K562 (cell line): Measurements from ENCODE around the gene SIGMAR1. TPM values are rescaled to one million over a fixed set of nuclear protein-coding genes. Genes with fewer than 3 reads are reported as not detected.

Source experiments
- ATAC-seq: fragments of 200-7000 bp; cut with Tn5 transposase; 3 replicates; pipeline ENCODE4 v1.9.1; 2020; ENCODE audit warnings: moderate library complexity
- BruUV-seq: library from RNA; stranded (reverse); fragments of 400-500 nt; replicated peaks from 2 replicates; lab custom pipeline; 2021; lab: Mats Ljungman, UMichigan
- CTCF ChIA-PET: fragments of 300-600 bp; formaldehyde crosslinking; extraction: SDS; loops from one replicate; lab custom pipeline; 2021; ENCODE audit warnings: low intra/inter-chr PET ratio; lab: Yijun Ruan, JAX
- POLR2A ChIA-PET: fragments of 300-600, 350-650 bp; sonication (Branson Sonifier 250); formaldehyde crosslinking; extraction: SDS; loops from one replicate; lab custom pipeline; 2021; ENCODE audit warnings: antibody characterized with exemption, inconsistent platforms; lab: Yijun Ruan, JAX
- DNase-seq, 4 experiments: peaks; one replicate each; pipeline versions ENCODE4 v3.0.0 to v3.0.0-alpha.2; 2011 to 2018; ENCODE audit warnings: low spot score in 3 of 4, mixed read lengths in 3 of 4; ENCODE audit errors: extremely low read depth in 1 of 4
- FAIRE-seq: peaks from 2 replicates; lab custom pipeline; 2011; peaks lifted over from hg19 to GRCh38; lab: Jason Lieb, UNC
- H2AFZ ChIP-seq: 2 replicates; pipeline ENCODE4 v1.6.0; 2011; ENCODE audit warnings: low read depth, low read length, control low read depth, inconsistent platforms
- H3K27ac ChIP-seq: fragments of 200-600 bp; 3 replicates; pipeline ENCODE4 v1.8.0; 2011; ENCODE audit warnings: low read depth, mild to moderate bottlenecking, control low read depth, inconsistent platforms, low read length, moderate library complexity, mixed read lengths; ENCODE audit errors: extremely low read depth
- H3K27me3 ChIP-seq, 2 experiments: fragments of 300-600 bp in 1 of 2; 2 replicates in 1 of 2; 3 replicates in 1 of 2; pipeline versions ENCODE4 v1.6.0 to v1.8.0; 2011; ENCODE audit warnings: inconsistent platforms in 2 of 2, low read length in 2 of 2, mild to moderate bottlenecking in 1 of 2, mixed read lengths in 1 of 2, moderate library complexity in 1 of 2; ENCODE audit not compliant: control insufficient read depth in 2 of 2, insufficient read depth in 2 of 2
- H3K36me3 ChIP-seq: fragments of 300-600 bp; 3 replicates; pipeline ENCODE4 v1.8.0; 2011; ENCODE audit warnings: mild to moderate bottlenecking, low read length, inconsistent platforms; ENCODE audit not compliant: control insufficient read depth, insufficient read depth
- H3K4me1 ChIP-seq, 2 experiments: fragments of 200-600 bp in 1 of 2; replicated peaks in 1 of 2; 2 replicates in 1 of 2; 3 replicates in 1 of 2; pipeline versions ENCODE4 v1.5.1 to v1.8.0; 2011; ENCODE audit warnings: inconsistent platforms in 2 of 2, low read length in 2 of 2, mild to moderate bottlenecking in 1 of 2, mixed read lengths in 1 of 2, moderate library complexity in 1 of 2; ENCODE audit not compliant: control insufficient read depth in 2 of 2, insufficient read depth in 2 of 2
- H3K4me2 ChIP-seq: 2 replicates; pipeline ENCODE4 v1.6.1; 2011; ENCODE audit warnings: low read length, control low read depth, inconsistent platforms, mixed read lengths; ENCODE audit not compliant: insufficient read depth
- H3K4me3 ChIP-seq: fragments of 200-600 bp; sonication (generic), shearing (Covaris generic); 2 replicates; pipeline ENCODE4 v1.5.1; 2016; ENCODE audit warnings: control low read depth, inconsistent platforms
- H3K79me2 ChIP-seq: fragments of 200-600 bp; 3 replicates; pipeline ENCODE4 v1.8.0; 2011; ENCODE audit warnings: low read length, inconsistent platforms; ENCODE audit not compliant: control insufficient read depth, insufficient read depth
- H3K9ac ChIP-seq, 2 experiments: 2 replicates each; pipeline versions ENCODE4 v1.6.0 to v1.6.1; 2011; ENCODE audit warnings: low read depth in 2 of 2, low read length in 2 of 2, control low read depth in 1 of 2, inconsistent platforms in 1 of 2, mild to moderate bottlenecking in 1 of 2, mixed read lengths in 1 of 2; ENCODE audit not compliant: insufficient read depth in 1 of 2
- H3K9me1 ChIP-seq: one replicate; pipeline ENCODE4 v1.6.0; 2011; ENCODE audit warnings: inconsistent platforms, mild to moderate bottlenecking, low read length, moderate library complexity; ENCODE audit not compliant: control insufficient read depth, insufficient read depth
- H3K9me3 ChIP-seq: replicated peaks from 2 replicates; pipeline ENCODE4 v1.5.1; 2011; ENCODE audit warnings: low read depth, low read length, inconsistent platforms; ENCODE audit not compliant: control insufficient read depth, insufficient read depth
- H4K20me1 ChIP-seq: replicated peaks from 2 replicates; pipeline ENCODE4 v1.6.1; 2011; ENCODE audit warnings: low read length, inconsistent platforms, mixed read lengths; ENCODE audit not compliant: control insufficient read depth, insufficient read depth
- BCOR ChIP-seq: fragments of 450-650 bp; IDR thresholded peaks from 2 replicates; pipeline ENCODE4 v1.6.1; 2016
- BRF1 ChIP-seq: IDR thresholded peaks from 3 replicates; pipeline ENCODE4 v1.6.1; 2011; ENCODE audit warnings: borderline replicate concordance, mild to moderate bottlenecking; ENCODE audit not compliant: insufficient read length; ENCODE audit errors: extremely low read depth
- E2F3 ChIP-seq: fragments of 250-450 bp; sonication (Bioruptor Pico); IDR thresholded peaks from 2 replicates; pipeline ENCODE4 v1.4.0; 2020; ENCODE audit warnings: mild to moderate bottlenecking
- EHMT2 ChIP-seq: fragments of 450-650 bp; IDR thresholded peaks from 2 replicates; pipeline ENCODE4 v1.6.1; 2018; ENCODE audit warnings: antibody characterized with exemption
- ELF2 ChIP-seq: fragments of 250-450 bp; sonication (Bioruptor Pico); IDR thresholded peaks from 2 replicates; pipeline ENCODE4 v1.5.0; 2021; ENCODE audit warnings: mild to moderate bottlenecking
- HDAC2 ChIP-seq: fragments of 450-650 bp; IDR thresholded peaks from 2 replicates; pipeline ENCODE4 v1.6.1; 2016; ENCODE audit warnings: mild to moderate bottlenecking
- HOMEZ ChIP-seq: fragments of 250-450 bp; sonication (Bioruptor Pico); IDR thresholded peaks from 2 replicates; pipeline ENCODE4 v1.4.0; 2020; ENCODE audit warnings: mild to moderate bottlenecking, moderate library complexity
- KAT8 ChIP-seq: fragments of 450-650 bp; IDR thresholded peaks from 2 replicates; pipeline ENCODE4 v1.6.1; 2016; ENCODE audit warnings: low read depth, mild to moderate bottlenecking
- MCM2 ChIP-seq: fragments of 450-650 bp; IDR thresholded peaks from 2 replicates; pipeline ENCODE4 v1.6.1; 2017; ENCODE audit warnings: low read depth, mild to moderate bottlenecking
- NRF1 ChIP-seq, 2 experiments: fragments of 450-650 bp; IDR thresholded peaks in 1 of 2; conservative IDR thresholded peaks in 1 of 2; 2 replicates each; pipeline ENCODE4 v1.6.1; 2014; ENCODE audit warnings: mild to moderate bottlenecking in 2 of 2
- TCFL5 ChIP-seq: fragments of 250-450 bp; sonication (Bioruptor Pico); conservative IDR thresholded peaks from 2 replicates; pipeline ENCODE4 v1.6.1; 2021; ENCODE audit warnings: mild to moderate bottlenecking, moderate library complexity, matching md5 sums
- ZBTB26 ChIP-seq: fragments of 450-650 bp; formaldehyde crosslinking; IDR thresholded peaks from 2 replicates; pipeline ENCODE4 v1.4.0; 2022; ENCODE audit warnings: missing genetic modification characterization
- ZMIZ1 ChIP-seq, 2 experiments: fragments of 150-350 bp in 1 of 2; IDR thresholded peaks; 2 replicates each; pipeline ENCODE4 v1.6.1; 2012 to 2016; ENCODE audit warnings: low read depth in 2 of 2, low read length in 2 of 2, mild to moderate bottlenecking in 1 of 2, moderate library complexity in 1 of 2
- ZNF217 ChIP-seq: sonication (generic); formaldehyde crosslinking; IDR thresholded peaks from 2 replicates; pipeline ENCODE4 v1.8.0; 2022; ENCODE audit warnings: mild to moderate bottlenecking, missing genetic modification reagents
- ZNF316 ChIP-seq: fragments of 450-650 bp; IDR thresholded peaks from 2 replicates; pipeline ENCODE4 v1.6.1; 2016
- ZZZ3 ChIP-seq: fragments of 450-650 bp; IDR thresholded peaks from 2 replicates; pipeline ENCODE4 v1.6.1; 2016; ENCODE audit warnings: antibody characterized with exemption, mild to moderate bottlenecking, moderate library complexity
- WGBS: fragments of 100-300 bp; shearing (Covaris generic); methylation state at CpG from one replicate; pipeline ENCODE4 v1.1.6; 2016; ENCODE audit warnings: low coverage, mixed read lengths; ENCODE audit not compliant: insufficient coverage; ENCODE audit errors: missing lambda C conversion rate; 5-methylcytosine and 5-hydroxymethylcytosine counted together
- in situ Hi-C: fragments of 300-500 bp; cut with MboI; formaldehyde crosslinking; loops from 4 replicates; pipeline ENCODE4 v1.15.0; 2018; ENCODE audit warnings: inconsistent platforms, mixed read lengths
- intact Hi-C: fragments of 100-400 bp; cut with micrococcal nuclease; formaldehyde crosslinking; loops from 2 replicates; pipeline ENCODE4 v1.14.2; 2022
- polyA plus RNA-seq, 8 experiments: library from polyadenylated mRNA; depleted of rRNA in 4 of 8; stranded (reverse) in 5 of 8; unstranded in 3 of 8; fragments of >200 nt; fragmentation: Nextera tagmentation in 2 of 8; fragmentation: Illumina TruSeq in 1 of 8; extraction: Ambion mirVana in 2 of 8; extraction: Trizol in 1 of 8; gene quantifications; 2 replicates each; pipeline versions ENCODE4 v1.2.1 to v1.2.3, GENCODE V29; 2011 to 2014; ENCODE audit warnings: inconsistent platforms in 1 of 8, missing spikeins in 1 of 8
- total RNA-seq, 7 experiments: library from RNA; depleted of rRNA in 6 of 7; stranded (reverse); fragments of >200 nt in 6 of 7; fragmentation: Illumina TruSeq in 2 of 7; extraction: Trizol in 2 of 7; gene quantifications; 2 replicates each; pipeline versions ENCODE4 v1.2.1 to v1.2.3, GENCODE V29; 2011 to 2021; ENCODE audit warnings: low replicate concordance in 1 of 7

SIGMAR1 gene
- total and polyA plus RNA-seq, 9 of the 15 experiments (the other 6 are each of a cell fraction or from before 2014, with no cell fraction given): 6.9 to 80.0 (median 35.2) TPM

DNA sequence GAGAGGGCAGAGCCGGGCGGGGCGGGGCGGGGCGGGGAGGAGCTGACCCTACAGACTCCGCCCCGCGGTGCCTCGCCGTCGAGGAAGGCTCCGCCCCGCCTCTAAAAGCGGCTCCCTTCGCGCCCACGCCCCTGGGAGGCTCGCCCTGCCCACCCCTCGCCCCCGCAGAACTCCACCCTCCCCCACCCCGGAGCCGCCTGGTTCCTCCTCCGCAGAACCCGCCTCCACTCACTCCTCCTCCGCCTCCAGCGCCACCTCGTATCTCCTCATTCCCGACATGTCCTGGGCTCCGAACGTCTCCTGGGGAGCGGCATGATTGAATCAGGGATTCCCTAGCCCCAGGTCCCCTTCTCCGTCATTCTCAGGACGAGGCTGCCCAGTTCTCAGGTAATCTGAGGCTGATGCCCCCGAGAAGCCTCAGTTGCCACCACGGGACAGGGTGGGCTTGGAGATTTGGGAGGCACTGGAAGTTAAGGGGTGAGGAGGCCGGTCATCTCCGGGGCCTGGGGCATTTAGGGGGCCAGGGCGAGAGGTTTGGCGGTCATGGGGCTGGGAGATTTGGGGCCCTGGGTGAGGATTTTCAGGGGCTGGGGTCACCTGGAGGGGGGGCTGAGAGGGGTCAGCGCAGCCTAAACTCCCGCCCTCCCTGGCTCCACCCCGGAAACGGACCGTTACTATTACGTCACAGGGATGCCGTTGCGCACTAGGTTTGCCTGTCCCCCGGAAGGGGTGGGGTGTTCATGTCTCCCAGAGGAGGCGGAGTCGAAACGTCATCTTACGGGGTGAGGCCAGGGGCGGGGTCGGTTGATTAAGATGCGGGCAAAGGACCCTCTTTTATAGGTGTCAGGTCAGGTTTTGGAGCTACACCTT is 28.0 kb upstream of the SIGMAR1 start:
- peak overlapping the region; percentile 87 to 96 for H3K9ac ChIP-seq
- TF ChIP-seq EHMT2: no peak
- peak; percentile 65 to 71 for TF ChIP-seq NRF1 (conservative IDR thresholded peaks at IDR 0.05 in 1 of 2, IDR thresholded peaks at IDR 0.05 in 1 of 2)
- no peak for TF ChIP-seq ZNF316
- TF ChIP-seq HDAC2: 0 out of 2 replicates have a peak, but pooled peaks have one; percentile 30
- no peak for TF ChIP-seq KAT8
- 0 out of 2 replicates have a peak, but pooled peaks have one; percentile 56 for TF ChIP-seq E2F3 (CRISPR knock-in tag)
- peak; percentile 59; the same call in 1 of the 2 replicates for TF ChIP-seq ZZZ3
- no peak for TF ChIP-seq ELF2 (CRISPR knock-in tag)
- TF ChIP-seq ZMIZ1 (IDR thresholded peaks at IDR 0.05; ENCODE audit: low read depth in 2 of 2, low read length in 2 of 2): no peak
- TF ChIP-seq ZBTB26 (CRISPR knock-in tag): no peak
- TF ChIP-seq BRF1: no peak
- no peak for TF ChIP-seq ZNF217 (CRISPR knock-in tag)
- TF ChIP-seq HOMEZ (CRISPR knock-in tag): no peak
- no peak for TF ChIP-seq BCOR
- no peak for TF ChIP-seq TCFL5 (CRISPR knock-in tag)
- no peak for TF ChIP-seq MCM2

More for the DNA sequence above, 28.0 kb upstream of the SIGMAR1 start:
- WGBS: 2% methylated on average over 13 of the region's 55 CpGs
- Histone ChIP-seq H3K36me3 (peaks cover 14% of the 10 kb centered on the region; the same call in 2 of the 3 replicates), H3K27ac (peak overlapping the region; percentile 95), H3K4me2 (peak overlapping the region; percentile 94), H3K27me3 (no peaks in the 10 kb centered on the region), H3K4me3 (peak overlapping the region; percentile 75), H3K79me2 (peaks cover 28% of the 10 kb centered on the region), H2AFZ (peak overlapping the region; percentile 94), H4K20me1 (0 out of 2 replicates have a peak, but pooled peaks cover 4% of the 10 kb centered on the region), H3K9me3 (no peaks in the 10 kb centered on the region), H3K4me1 (peaks cover 17 to 19% of the 10 kb centered on the region in 2 experiments), H3K9me1 (peaks cover 2% of the 10 kb centered on the region)
- POLR2A ChIA-PET: interaction anchor here (0.7 to 1.3 kb wide), 2 partner anchors 245 to 831 kb away, joined by 3 read pairs; no protein-coding TSS in a partner anchor
- CTCF ChIA-PET: interaction anchor here (1.0 to 1.1 kb wide), 2 partner anchors 18 to 19 kb away, joined by 3 read pairs; partner anchors contain the start of gene GALT
- intact Hi-C loops: no loop called here
- FAIRE-seq (peak; percentile 98), DNase-seq (peak; percentile 91 to 95 (median 93)), ATAC-seq (peak; percentile 88)
- BruUV-seq: TSS peak; percentile 72
- in situ Hi-C loops: no loop called here
